Pancreas (tissue), 10 donors: ENCODE results near the gene HAAO. TPM values are rescaled to one million over a fixed set of nuclear protein-coding genes. Genes with fewer than 3 reads are reported as not detected.

ENCODE experiments used
- ATAC-seq, 4 donors: fragments of 200-7000 bp; cut with Tn5 transposase; one replicate each; pipeline versions ENCODE4 v1.8.0 to v1.9.1; 2020; ENCODE audit warnings: mild to moderate bottlenecking in 4 of 4, moderate library complexity in 4 of 4
- DNase-seq, 6 donors: peaks; one replicate each; pipeline ENCODE4 v3.0.0-alpha.2; 2020
- FAIRE-seq: peaks from 2 replicates; lab custom pipeline; 2012; peaks lifted over from hg19 to GRCh38; lab: Jason Lieb, UNC
- H3K27ac ChIP-seq, 4 donors: fragments of 200-600 bp; sonication (generic); 1 replicate in 3 of 4; 2 replicates in 1 of 4; pipeline versions ENCODE4 v1.5.0 to v1.8.0; 2020
- H3K27me3 ChIP-seq, 4 donors: fragments of 200-600 bp; one replicate each; pipeline ENCODE4 v1.8.0; 2021
- H3K36me3 ChIP-seq, 3 donors: fragments of 200-600 bp; sonication (generic) in 1 of 3; one replicate each; pipeline versions ENCODE4 v1.5.0 to v1.8.0; 2020 to 2021
- H3K4me1 ChIP-seq, 3 donors: fragments of 200-600 bp; one replicate each; pipeline ENCODE4 v1.8.0; 2021
- H3K4me3 ChIP-seq, 4 donors: fragments of 200-600 bp; sonication (generic) in 2 of 4; one replicate each; pipeline versions ENCODE4 v1.5.0 to v1.8.0; 2020 to 2021
- H3K9me3 ChIP-seq, 4 donors: fragments of 200-600 bp; one replicate each; pipeline ENCODE4 v1.8.0; 2021
- WGBS, 2 donors: extraction: QIAGEN DNeasy Blood & Tissue Kit; methylation state at CpG; one replicate each; pipeline ENCODE4 v1.1.7; 2013; 5-methylcytosine and 5-hydroxymethylcytosine counted together
- intact Hi-C, 3 donors: fragments of 100-400 bp; cut with DNase I; formaldehyde crosslinking; loops; one replicate each; pipeline versions ENCODE4 v1.11.1 to v1.14.2; 2022
- polyA plus RNA-seq, 2 donors: library from polyadenylated mRNA; stranded (reverse); fragments of 200-250 nt; gene quantifications; one replicate each; pipeline ENCODE4 v1.2.3, GENCODE V29; 2013
- total RNA-seq, 6 donors: library from RNA; stranded (reverse); fragmentation: NEBNext Ultra II Directional in 4 of 6; extraction: Animal tissue kit (Norgen Biotek cat#: 25700) in 4 of 6; gene quantifications; one replicate each; pipeline versions ENCODE4 v1.2.1 to v1.2.4, GENCODE V29; 2021 to 2023
- TF ChIP-seq, protein P1 (sequence below), 4 donors: fragments of 200-600 bp; sonication (generic) in 3 of 4; IDR thresholded peaks; one replicate each; pipeline versions ENCODE4 v1.5.0 to v1.8.0; 2021; ENCODE audit warnings: antibody characterized with exemption in 4 of 4
- donor health status: healthy with polysubstance abuse.
- donor health status: DM: no; HTN: no; CAD: no; lungs with moderate emphysema.
- donor health status: DM: no; HTN: no; CAD: no.
- donor health status: control.
- donor health status: control.
- donor health status: Bipolar disorder and iron deficiency.
- donor health status: DM: yes; HTN: yes; CAD: no.
- donor health status: DM: no; HTN: no; CAD: no.
- donor health status: DM: no; HTN: no; CAD: no.
- donor health status: DM: yes; HTN: yes; CAD: no.

Gene HAAO
- total and polyA plus RNA-seq, 8 donors, result 10.9 to 35.4 (median 21.5) TPM

DNA sequence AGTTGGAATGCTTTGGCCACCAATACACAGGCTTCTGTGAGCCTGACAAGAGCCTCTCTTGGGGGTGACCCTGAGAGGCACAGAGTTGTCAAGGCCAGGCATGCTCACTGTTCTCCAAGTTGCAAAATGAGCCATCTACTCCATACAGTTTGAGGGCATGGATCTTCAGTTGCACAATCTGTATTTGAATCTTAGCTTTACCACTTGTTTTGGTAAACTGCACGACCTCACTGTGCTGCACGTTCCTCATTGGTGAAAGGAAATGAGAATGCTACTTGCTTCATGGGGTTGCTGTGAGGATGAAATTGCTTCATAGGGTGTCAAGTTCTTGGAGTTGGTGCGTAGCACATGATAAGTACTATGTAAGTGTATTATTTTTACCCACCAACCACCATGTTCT is 12.0 kb upstream of the HAAO start:
- no peak overlapping the region for H3K4me3 ChIP-seq
- WGBS, 2 donors, result 65 to 77% methylated on average over 3 of the region's 3 CpGs
- H3K27ac ChIP-seq, result no peak overlapping the region
- no peaks in the 10 kb centered on the region for H3K36me3 ChIP-seq
- H3K9me3 ChIP-seq, result no peaks in the 10 kb centered on the region
- FAIRE-seq, result no peak
- TF ChIP-seq, protein P1, sequence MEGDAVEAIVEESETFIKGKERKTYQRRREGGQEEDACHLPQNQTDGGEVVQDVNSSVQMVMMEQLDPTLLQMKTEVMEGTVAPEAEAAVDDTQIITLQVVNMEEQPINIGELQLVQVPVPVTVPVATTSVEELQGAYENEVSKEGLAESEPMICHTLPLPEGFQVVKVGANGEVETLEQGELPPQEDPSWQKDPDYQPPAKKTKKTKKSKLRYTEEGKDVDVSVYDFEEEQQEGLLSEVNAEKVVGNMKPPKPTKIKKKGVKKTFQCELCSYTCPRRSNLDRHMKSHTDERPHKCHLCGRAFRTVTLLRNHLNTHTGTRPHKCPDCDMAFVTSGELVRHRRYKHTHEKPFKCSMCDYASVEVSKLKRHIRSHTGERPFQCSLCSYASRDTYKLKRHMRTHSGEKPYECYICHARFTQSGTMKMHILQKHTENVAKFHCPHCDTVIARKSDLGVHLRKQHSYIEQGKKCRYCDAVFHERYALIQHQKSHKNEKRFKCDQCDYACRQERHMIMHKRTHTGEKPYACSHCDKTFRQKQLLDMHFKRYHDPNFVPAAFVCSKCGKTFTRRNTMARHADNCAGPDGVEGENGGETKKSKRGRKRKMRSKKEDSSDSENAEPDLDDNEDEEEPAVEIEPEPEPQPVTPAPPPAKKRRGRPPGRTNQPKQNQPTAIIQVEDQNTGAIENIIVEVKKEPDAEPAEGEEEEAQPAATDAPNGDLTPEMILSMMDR (IDR thresholded peaks at IDR 0.05), result no peak
- no peak for DNase-seq
- ATAC-seq, result no peak
- H3K4me1 ChIP-seq, result peaks cover 7 to 17% (median 14%) of the 10 kb centered on the region in 3 donors
- no peaks in the 10 kb centered on the region for H3K27me3 ChIP-seq
- intact Hi-C loops, result no loop called here

DNA sequence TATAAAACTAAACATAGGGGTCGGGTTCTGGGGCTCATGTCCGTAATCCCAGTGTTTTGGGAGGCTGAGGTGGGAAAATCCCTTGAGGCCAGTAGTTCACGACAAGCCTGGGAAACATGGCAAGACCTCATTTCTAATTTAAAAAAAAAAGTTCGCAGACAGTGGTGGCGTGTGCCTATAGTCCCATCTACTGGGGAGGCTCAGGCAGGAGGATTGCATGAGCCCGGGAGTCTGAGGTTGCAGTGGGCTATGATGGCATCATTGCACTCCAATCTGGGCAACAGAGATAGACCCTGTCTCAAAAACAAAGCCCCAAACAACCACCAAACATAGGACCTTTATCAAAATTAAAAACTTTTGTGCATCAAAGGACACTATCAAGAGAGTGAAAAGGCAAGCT is 9.8 kb upstream of the HAAO start:
- FAIRE-seq (no peak), ATAC-seq (no peak), DNase-seq (no peak)
- Histone ChIP-seq H3K4me1 (peaks cover 0 to 3% (median 0%) of the 10 kb centered on the region in 3 donors), H3K9me3 (no peaks in the 10 kb centered on the region), H3K36me3 (no peaks in the 10 kb centered on the region), H3K27ac (no peak overlapping the region), H3K4me3 (no peak overlapping the region), H3K27me3 (no peaks in the 10 kb centered on the region)
- TF ChIP-seq, protein P1 (IDR thresholded peaks at IDR 0.05), result no peak
- 91 to 98% methylated on average over 6 of the region's 6 CpGs for WGBS, 2 donors
- intact Hi-C loops, result no loop called here

DNA sequence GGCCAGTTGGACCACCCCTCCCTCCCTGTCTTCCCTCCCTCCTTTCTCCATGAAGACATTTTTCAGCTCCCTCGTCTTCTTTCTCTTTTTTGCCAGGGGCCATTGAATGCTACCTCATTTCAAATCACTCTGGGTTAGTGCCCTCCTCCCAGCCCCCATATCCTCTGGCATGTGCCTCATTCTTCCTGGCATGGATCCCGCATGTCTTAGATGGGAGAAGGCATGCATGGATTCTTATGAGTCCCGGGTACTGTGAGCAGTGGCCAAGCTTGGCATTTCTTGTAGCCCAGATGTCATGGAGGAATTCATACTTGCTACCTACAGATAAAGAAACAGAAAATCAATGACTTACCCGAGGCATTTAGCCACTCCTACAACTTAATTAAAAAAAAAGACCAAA is 9.0 kb upstream of the HAAO start:
- Histone ChIP-seq H3K27me3 (no peaks in the 10 kb centered on the region), H3K4me1 (peaks cover 0 to 3% (median 0%) of the 10 kb centered on the region in 3 donors), H3K9me3 (no peaks in the 10 kb centered on the region), H3K36me3 (no peaks in the 10 kb centered on the region), H3K4me3 (no peak overlapping the region), H3K27ac (no peak overlapping the region)
- ATAC-seq, result no peak
- FAIRE-seq, result no peak
- intact Hi-C loops, result no loop called here
- TF ChIP-seq, protein P1 (IDR thresholded peaks at IDR 0.05), result no peak
- 38 to 41% methylated on average over 4 of the region's 4 CpGs for WGBS, 2 donors
- DNase-seq, result no peak

DNA sequence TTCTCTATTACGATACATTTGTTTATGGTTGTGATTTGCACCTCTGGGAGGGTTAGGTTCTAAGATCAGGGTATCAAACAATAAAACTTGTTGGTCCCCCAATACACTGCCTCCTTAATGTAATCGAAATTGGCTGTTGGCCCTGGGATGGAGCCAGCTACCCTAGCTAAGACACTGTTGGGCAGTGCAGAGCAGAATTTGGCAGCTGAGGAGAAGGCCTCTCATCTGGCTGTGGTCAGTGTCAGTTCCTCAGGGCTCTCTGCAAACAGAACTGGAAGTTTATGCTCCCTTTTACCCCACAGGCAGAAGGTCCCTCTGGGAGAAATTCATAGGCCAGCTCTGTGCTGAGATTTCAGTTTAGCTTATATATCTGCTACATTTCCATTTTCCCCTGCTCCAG is 8.6 kb upstream of the HAAO start:
- WGBS, 2 donors, result 64 to 71% methylated on average over 2 of the region's 2 CpGs
- intact Hi-C loops, result no loop called here
- TF ChIP-seq, protein P1 (IDR thresholded peaks at IDR 0.05), result no peak
- Histone ChIP-seq H3K9me3 (no peaks in the 10 kb centered on the region), H3K4me1 (peaks cover 3 to 4% (median 4%) of the 10 kb centered on the region in 3 donors), H3K27me3 (no peaks in the 10 kb centered on the region), H3K36me3 (no peaks in the 10 kb centered on the region), H3K4me3 (no peak overlapping the region), H3K27ac (no peak overlapping the region)
- no peak for FAIRE-seq
- ATAC-seq, result peak in 2 of 4 donors; percentile 13 to 18
- no peak for DNase-seq

DNA sequence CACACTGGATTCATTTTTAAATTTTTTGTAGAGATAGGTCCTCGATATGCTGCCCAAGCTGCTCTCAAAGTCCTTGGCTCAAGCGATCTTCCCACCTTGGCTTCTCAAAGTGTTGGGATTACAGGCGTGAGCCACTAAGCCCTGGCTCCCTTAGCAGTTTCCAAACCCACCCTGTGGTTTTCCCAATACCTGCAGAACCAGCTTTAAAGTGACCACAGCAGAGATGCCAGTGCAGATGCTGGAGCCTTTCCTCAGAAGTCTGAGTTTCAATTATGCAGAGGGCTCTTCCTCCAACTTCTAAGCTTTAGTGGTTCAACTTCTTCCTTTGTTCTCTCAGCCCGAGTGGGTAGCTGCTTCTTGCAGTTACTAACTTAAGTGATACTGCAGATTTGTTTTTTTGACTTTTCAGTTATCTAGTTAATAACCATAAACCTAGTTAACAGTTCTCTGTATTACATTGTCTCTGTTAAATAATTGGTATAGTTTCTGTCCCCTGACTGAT is 8.1 kb upstream of the HAAO start:
- H3K4me1 ChIP-seq, result peaks cover 5 to 8% (median 6%) of the 10 kb centered on the region in 3 donors
- TF ChIP-seq, protein P1 (IDR thresholded peaks at IDR 0.05), result no peak
- intact Hi-C loops, result no loop called here
- no peaks in the 10 kb centered on the region for H3K36me3 ChIP-seq
- no peaks in the 10 kb centered on the region for H3K27me3 ChIP-seq
- no peaks in the 10 kb centered on the region for H3K9me3 ChIP-seq
- ATAC-seq, result no peak
- no peak overlapping the region for H3K4me3 ChIP-seq
- no peak overlapping the region for H3K27ac ChIP-seq
- WGBS, 2 donors, result 95 to 97% methylated on average over 4 of the region's 4 CpGs
- no peak for DNase-seq
- no peak for FAIRE-seq
